CD4-positive, alpha-beta memory T cell (primary cell): ENCODE data around the gene KLC3. TPM values are rescaled to one million over a fixed set of nuclear protein-coding genes. Genes with fewer than 3 reads are reported as not detected.

Experiments
- CTCF ChIA-PET: fragments of 350-600 bp; sonication (Branson Sonifier 250); formaldehyde crosslinking; loops from one replicate; lab custom pipeline; 2021; ENCODE audit warnings: inconsistent platforms; ENCODE audit not compliant: partially characterized antibody; lab: Charles Lee
- POLR2A ChIA-PET: fragments of 350-600 bp; sonication (Branson Sonifier 250); formaldehyde crosslinking; loops from one replicate; lab custom pipeline; 2021; ENCODE audit not compliant: partially characterized antibody; lab: Charles Lee
- DNase-seq, 5 donors: peaks; one replicate each; pipeline versions ENCODE4 v3.0.0 to v3.0.0-alpha.2; 2020 to 2022; ENCODE audit warnings: mixed read lengths in 1 of 5
- H3K27ac ChIP-seq: one replicate; pipeline ENCODE4 v1.7.0; 2013; ENCODE audit warnings: low read depth, low read length
- H3K27me3 ChIP-seq: 2 replicates; pipeline ENCODE4 v1.7.0; 2013; ENCODE audit warnings: mild to moderate bottlenecking, low read length, moderate library complexity; ENCODE audit not compliant: insufficient read depth
- H3K36me3 ChIP-seq: 2 replicates; pipeline ENCODE4 v1.7.0; 2013; ENCODE audit warnings: mild to moderate bottlenecking, low read length, moderate library complexity; ENCODE audit not compliant: insufficient read depth
- H3K4me1 ChIP-seq: 2 replicates; pipeline ENCODE4 v1.7.0; 2013; ENCODE audit warnings: mild to moderate bottlenecking, low read length, moderate library complexity; ENCODE audit not compliant: insufficient read depth
- H3K4me3 ChIP-seq, 2 donors: one replicate each; pipeline ENCODE4 v1.7.0; 2013; ENCODE audit warnings: low read length in 2 of 2, mild to moderate bottlenecking in 1 of 2
- H3K9me3 ChIP-seq, 2 donors: one replicate each; pipeline ENCODE4 v1.7.0; 2013; ENCODE audit warnings: low read length in 2 of 2, control low read depth in 1 of 2; ENCODE audit not compliant: control insufficient read depth in 1 of 2
- H3K27ac Mint-ChIP-seq, 7 donors: one replicate each; pipeline ENCODE4 v1.8.0; 2020 to 2021; ENCODE audit warnings: mixed read lengths in 7 of 7, mild to moderate bottlenecking in 6 of 7, inconsistent platforms in 3 of 7, moderate library complexity in 3 of 7
- H3K27me3 Mint-ChIP-seq, 2 donors: one replicate each; pipeline ENCODE4 v1.8.0; 2020 to 2021; ENCODE audit warnings: mixed read lengths in 2 of 2
- H3K36me3 Mint-ChIP-seq, 2 donors: one replicate each; pipeline ENCODE4 v1.8.0; 2020 to 2021; ENCODE audit warnings: mixed read lengths in 2 of 2, inconsistent platforms in 1 of 2, mild to moderate bottlenecking in 1 of 2
- H3K4me1 Mint-ChIP-seq, 4 donors: one replicate each; pipeline ENCODE4 v1.8.0; 2020 to 2021; ENCODE audit warnings: mixed read lengths in 4 of 4, mild to moderate bottlenecking in 1 of 4
- H3K4me3 Mint-ChIP-seq, 8 donors: one replicate each; pipeline ENCODE4 v1.8.0; 2020 to 2021; ENCODE audit warnings: mixed read lengths in 8 of 8, mild to moderate bottlenecking in 7 of 8, moderate library complexity in 6 of 8, inconsistent platforms in 3 of 8
- H3K9me3 Mint-ChIP-seq, 8 donors: one replicate each; pipeline ENCODE4 v1.8.0; 2020 to 2021; ENCODE audit warnings: mixed read lengths in 8 of 8, mild to moderate bottlenecking in 5 of 8, inconsistent platforms in 3 of 8, moderate library complexity in 1 of 8
- intact Hi-C: fragments of 100-400 bp; cut with micrococcal nuclease; formaldehyde crosslinking; loops from one replicate; pipeline ENCODE4 v1.15.1; 2023
- polyA plus RNA-seq, 2 donors: library from polyadenylated mRNA; unstranded; fragments of 300-500 nt; fragmentation: Illumina TruSeq; gene quantifications; one replicate each; pipeline ENCODE4 v1.2.3, GENCODE V29; 2021
- total RNA-seq, 2 experiments: library from RNA; stranded (reverse); gene quantifications; one replicate each; pipeline ENCODE4 v1.2.3, GENCODE V29; 2021

Gene KLC3
- total and polyA plus RNA-seq, 4 experiments from 2014 or later, result not detected

- H3K4me1 ChIP-seq, result no peaks in the 10 kb centered on the region
- Mint-ChIP-seq H3K4me3 (no peak overlapping the region), H3K36me3 (peaks cover 16 to 18% of the 10 kb centered on the region in 2 donors), H3K27ac (peak overlapping the region in 2 of 7 donors; percentile 21 to 77), H3K27me3 (no peaks in the 10 kb centered on the region), H3K9me3 (peaks cover 0 to 2% (median 0%) of the 10 kb centered on the region in 8 donors), H3K4me1 (peaks cover 0 to 3% (median 0%) of the 10 kb centered on the region in 4 donors)
- CTCF ChIA-PET, result no interaction called here
- H3K27me3 ChIP-seq, result no peaks in the 10 kb centered on the region
- intact Hi-C loops, result no loop called here
- no peaks in the 10 kb centered on the region for H3K9me3 ChIP-seq
- POLR2A ChIA-PET, result no interaction called here
- DNase-seq, result no peak
- no peak overlapping the region for H3K4me3 ChIP-seq
- H3K27ac ChIP-seq, result no peak overlapping the region
- peaks cover 12% of the 10 kb centered on the region for H3K36me3 ChIP-seq
These were observed 12.6 kb downstream of the KLC3 start for GRCh38 chr19:45352914-45353796.

- no peak overlapping the region for H3K27ac Mint-ChIP-seq
- H3K4me3 Mint-ChIP-seq, result no peak overlapping the region
- Histone ChIP-seq H3K9me3 (no peaks in the 10 kb centered on the region), H3K27ac (no peak overlapping the region), H3K27me3 (no peaks in the 10 kb centered on the region), H3K36me3 (peaks cover 12% of the 10 kb centered on the region), H3K4me3 (no peak overlapping the region), H3K4me1 (no peaks in the 10 kb centered on the region)
- no peak for DNase-seq
- ChIA-PET POLR2A (no interaction called here), CTCF (no interaction called here)
- H3K27me3 Mint-ChIP-seq, result no peaks in the 10 kb centered on the region
- peaks cover 0 to 2% (median 0%) of the 10 kb centered on the region in 8 donors for H3K9me3 Mint-ChIP-seq
- intact Hi-C loops, result no loop called here
- peaks cover 0 to 3% (median 0%) of the 10 kb centered on the region in 4 donors for H3K4me1 Mint-ChIP-seq
- H3K36me3 Mint-ChIP-seq, result peaks cover 22 to 25% of the 10 kb centered on the region in 2 donors
These were observed 13.8 kb downstream of the KLC3 start for GRCh38 chr19:45354241-45354842.

- H3K27ac Mint-ChIP-seq, result peak overlapping the region in 1 of 7 donors; percentile 15
- peaks cover 22 to 27% of the 10 kb centered on the region in 2 donors for H3K36me3 Mint-ChIP-seq
- POLR2A ChIA-PET, result no interaction called here
- no peaks in the 10 kb centered on the region for H3K4me1 ChIP-seq
- CTCF ChIA-PET, result no interaction called here
- intact Hi-C loops, result no loop called here
- H3K4me3 Mint-ChIP-seq, result no peak overlapping the region
- DNase-seq, result no peak
- H3K9me3 Mint-ChIP-seq, result peaks cover 0 to 2% (median 0%) of the 10 kb centered on the region in 8 donors
- no peaks in the 10 kb centered on the region for H3K27me3 Mint-ChIP-seq
- H3K4me1 Mint-ChIP-seq, result peaks cover 0 to 3% (median 0%) of the 10 kb centered on the region in 4 donors
- H3K9me3 ChIP-seq, result no peaks in the 10 kb centered on the region
- H3K27me3 ChIP-seq, result no peaks in the 10 kb centered on the region
- peaks cover 12% of the 10 kb centered on the region for H3K36me3 ChIP-seq
- H3K4me3 ChIP-seq, result no peak overlapping the region
- no peak overlapping the region for H3K27ac ChIP-seq
These were observed 14.9 kb downstream of the KLC3 start for GRCh38 chr19:45355402-45355801.

DNA sequence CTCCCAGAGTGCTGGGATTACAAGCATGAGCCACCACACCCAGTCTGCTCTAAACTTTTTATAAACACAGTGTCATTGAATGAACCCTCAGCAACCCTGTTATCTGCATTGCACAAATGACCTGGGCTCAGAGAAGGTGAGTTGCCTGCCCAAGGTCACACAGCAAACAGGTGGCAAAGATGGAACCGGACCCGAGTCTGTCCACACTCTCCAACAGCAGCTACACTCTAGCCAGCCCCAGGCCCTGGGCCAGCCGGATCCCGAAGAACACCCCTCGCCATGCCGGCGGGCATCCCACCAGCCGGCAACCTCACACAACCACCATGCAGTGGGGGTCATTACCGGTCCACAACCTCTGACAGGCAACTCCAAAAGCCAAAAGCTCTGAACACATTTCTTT lies 15.4 kb downstream of the KLC3 start:
- Histone ChIP-seq H3K36me3 (peaks cover 12% of the 10 kb centered on the region), H3K4me1 (no peaks in the 10 kb centered on the region), H3K27me3 (no peaks in the 10 kb centered on the region), H3K4me3 (no peak overlapping the region), H3K27ac (no peak overlapping the region), H3K9me3 (no peaks in the 10 kb centered on the region)
- Mint-ChIP-seq H3K4me3 (no peak overlapping the region), H3K27ac (peak overlapping the region in 1 of 7 donors; percentile 64), H3K9me3 (peaks cover 0 to 2% (median 0%) of the 10 kb centered on the region in 8 donors), H3K36me3 (peaks cover 22 to 25% of the 10 kb centered on the region in 2 donors), H3K4me1 (peaks cover 0 to 3% (median 0%) of the 10 kb centered on the region in 4 donors), H3K27me3 (no peaks in the 10 kb centered on the region)
- ChIA-PET POLR2A (no interaction called here), CTCF (no interaction called here)
- intact Hi-C loops, result no loop called here
- no peak for DNase-seq

- H3K27me3 Mint-ChIP-seq, result no peaks in the 10 kb centered on the region
- Histone ChIP-seq H3K27me3 (no peaks in the 10 kb centered on the region), H3K4me1 (no peaks in the 10 kb centered on the region), H3K36me3 (peaks cover 12% of the 10 kb centered on the region), H3K4me3 (no peak overlapping the region), H3K9me3 (no peaks in the 10 kb centered on the region), H3K27ac (no peak overlapping the region)
- H3K4me1 Mint-ChIP-seq, result peaks cover 0 to 3% (median 0%) of the 10 kb centered on the region in 4 donors
- ChIA-PET POLR2A (no interaction called here), CTCF (no interaction called here)
- no peak overlapping the region for H3K4me3 Mint-ChIP-seq
- H3K9me3 Mint-ChIP-seq, result peaks cover 0 to under 1% (median 0%) of the 10 kb centered on the region in 8 donors
- peaks cover 31 to 32% of the 10 kb centered on the region in 2 donors for H3K36me3 Mint-ChIP-seq
- no peak overlapping the region for H3K27ac Mint-ChIP-seq
- intact Hi-C loops, result no loop called here
- no peak for DNase-seq
These were observed 16.4 kb downstream of the KLC3 start for GRCh38 chr19:45356760-45357444.

DNA sequence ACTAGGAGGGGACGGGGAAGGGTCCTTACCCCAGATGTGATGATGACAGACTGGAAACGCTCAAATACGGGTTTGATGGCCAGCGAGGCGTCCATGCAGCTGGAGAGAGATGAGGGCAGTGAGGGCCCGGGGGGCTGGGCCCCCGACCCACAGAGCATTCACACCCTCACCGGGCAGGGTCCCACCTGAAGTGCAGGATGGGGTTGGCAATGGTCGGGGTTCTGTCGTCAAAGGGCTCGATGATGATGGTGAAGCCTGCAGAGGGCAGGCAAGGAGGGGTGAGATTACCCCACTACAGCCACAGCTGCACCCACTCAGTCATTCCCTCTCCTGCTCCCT lies 16.9 kb downstream of the KLC3 start:
- Mint-ChIP-seq H3K4me1 (peaks cover 0 to 3% (median 0%) of the 10 kb centered on the region in 4 donors), H3K36me3 (peaks cover 32 to 35% of the 10 kb centered on the region in 2 donors), H3K27me3 (no peaks in the 10 kb centered on the region), H3K4me3 (no peak overlapping the region), H3K9me3 (no peaks in the 10 kb centered on the region), H3K27ac (no peak overlapping the region)
- Histone ChIP-seq H3K4me1 (no peaks in the 10 kb centered on the region), H3K9me3 (no peaks in the 10 kb centered on the region), H3K4me3 (no peak overlapping the region), H3K36me3 (peaks cover 9% of the 10 kb centered on the region), H3K27ac (no peak overlapping the region), H3K27me3 (no peaks in the 10 kb centered on the region)
- intact Hi-C loops, result no loop called here
- CTCF ChIA-PET, result no interaction called here
- POLR2A ChIA-PET, result no interaction called here
- no peak for DNase-seq

DNA sequence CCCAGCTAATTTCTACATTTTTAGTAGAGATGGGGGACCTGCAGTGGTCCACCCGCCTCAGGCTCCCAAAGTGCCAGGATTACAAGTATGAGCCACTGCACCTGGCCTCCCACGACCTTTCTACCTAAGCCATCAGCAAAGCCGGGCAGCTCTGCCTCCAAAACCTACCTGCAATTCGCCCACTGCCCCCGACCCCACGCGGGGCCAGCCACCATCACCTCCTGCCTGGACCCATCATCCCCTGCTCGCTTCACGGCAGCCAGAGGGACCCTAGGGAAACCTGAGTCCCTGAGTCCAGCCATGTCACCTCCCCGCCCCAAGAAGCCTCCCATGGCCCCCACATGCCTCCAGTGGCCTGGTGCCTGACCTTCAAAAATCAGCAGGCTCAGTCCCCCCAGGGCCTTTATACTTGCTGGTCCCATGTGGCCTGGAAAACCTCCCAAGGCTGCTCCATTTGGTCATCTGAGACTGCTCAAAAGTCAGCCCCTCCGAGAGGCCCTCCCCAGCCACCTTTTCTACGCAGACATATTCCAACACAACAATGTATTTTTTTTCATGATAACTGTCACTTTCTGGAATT lies 17.8 kb downstream of the KLC3 start:
- POLR2A ChIA-PET, result no interaction called here
- no peaks in the 10 kb centered on the region for H3K9me3 ChIP-seq
- H3K27me3 ChIP-seq, result no peaks in the 10 kb centered on the region
- no peaks in the 10 kb centered on the region for H3K4me1 ChIP-seq
- Mint-ChIP-seq H3K36me3 (peaks cover 29 to 34% of the 10 kb centered on the region in 2 donors), H3K27me3 (no peaks in the 10 kb centered on the region), H3K27ac (peak overlapping the region in 2 of 7 donors; percentile 14 to 36), H3K4me1 (peaks cover 0 to 3% (median 0%) of the 10 kb centered on the region in 4 donors), H3K4me3 (no peak overlapping the region), H3K9me3 (no peaks in the 10 kb centered on the region)
- H3K36me3 ChIP-seq, result peaks cover 3% of the 10 kb centered on the region
- intact Hi-C loops, result no loop called here
- H3K27ac ChIP-seq, result no peak overlapping the region
- H3K4me3 ChIP-seq, result no peak overlapping the region
- DNase-seq, result no peak
- CTCF ChIA-PET, result no interaction called here
